ENCODE data around the gene CBX1. TPM values are rescaled to one million over a fixed set of nuclear protein-coding genes. Genes with fewer than 3 reads are reported as not detected.
"Not testable (repeated sequence)": the region's sequence is repeated elsewhere in the genome, so short reads cannot be mapped to it uniquely, and the experiment has no call there.

CBX1 gene
- total RNA-seq, 1 experiment from 2014 or later: 64.6 TPM

DNA sequence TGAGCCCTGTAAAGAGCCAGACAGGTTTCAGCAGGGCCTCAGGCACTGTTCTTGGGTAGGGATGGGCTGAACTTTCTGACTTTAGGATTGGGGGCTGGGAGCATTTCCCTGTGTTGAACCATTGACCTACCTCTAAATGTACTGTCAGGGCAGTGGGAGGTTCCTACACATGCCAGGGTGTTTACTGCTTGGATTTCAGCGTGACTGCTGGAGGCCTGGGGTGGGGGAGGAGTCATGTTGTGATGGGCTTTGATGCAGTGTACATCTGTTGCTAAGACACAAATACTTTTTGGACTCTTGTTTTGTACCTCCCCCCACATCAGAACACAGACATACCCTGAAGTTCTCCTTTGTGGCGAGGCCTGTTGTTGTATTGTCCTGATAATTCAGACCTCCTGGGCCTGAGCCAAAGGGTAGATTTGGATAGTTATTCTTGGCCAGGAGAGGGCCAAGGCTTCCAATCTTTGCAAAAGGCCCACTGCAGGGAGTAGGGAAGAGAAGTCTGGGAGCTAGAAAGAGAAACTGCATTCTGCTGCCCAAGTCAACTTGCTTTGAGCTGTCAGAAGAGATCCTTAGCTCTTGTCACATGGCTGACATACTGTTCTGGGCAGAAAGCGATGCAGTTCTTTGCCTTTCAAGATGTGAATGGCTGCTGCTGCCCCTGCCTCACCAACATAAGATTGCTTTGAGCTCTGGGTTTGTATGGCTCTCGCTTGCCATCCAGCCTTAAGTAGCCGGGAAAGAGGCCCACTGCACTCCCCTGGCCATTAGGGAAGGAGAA lies 49.4 kb downstream of the CBX1 start:
- DNase-seq (ENCODE audit: low read depth): peak; percentile 75

DNA sequence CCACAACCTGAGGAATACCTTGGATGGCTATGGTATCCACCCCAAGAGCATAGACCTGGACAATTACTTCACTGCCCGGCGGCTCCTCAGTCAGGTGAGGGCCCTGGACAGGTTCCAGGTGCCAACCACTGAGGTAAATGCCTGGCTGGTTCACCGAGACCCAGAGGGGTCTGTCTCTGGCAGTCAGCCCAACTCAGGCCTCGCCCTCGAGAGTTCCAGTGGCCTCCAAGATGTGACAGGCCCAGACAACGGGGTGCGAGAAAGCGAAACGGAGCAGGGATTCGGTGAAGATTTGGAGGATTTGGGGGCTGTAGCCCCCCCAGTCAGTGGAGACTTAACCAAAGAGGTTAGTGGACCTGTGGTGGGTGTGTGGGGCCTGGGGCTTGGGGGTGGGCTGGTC lies 50.0 kb downstream of the CBX1 start:
- no peak for DNase-seq (ENCODE audit: low read depth)

DNA sequence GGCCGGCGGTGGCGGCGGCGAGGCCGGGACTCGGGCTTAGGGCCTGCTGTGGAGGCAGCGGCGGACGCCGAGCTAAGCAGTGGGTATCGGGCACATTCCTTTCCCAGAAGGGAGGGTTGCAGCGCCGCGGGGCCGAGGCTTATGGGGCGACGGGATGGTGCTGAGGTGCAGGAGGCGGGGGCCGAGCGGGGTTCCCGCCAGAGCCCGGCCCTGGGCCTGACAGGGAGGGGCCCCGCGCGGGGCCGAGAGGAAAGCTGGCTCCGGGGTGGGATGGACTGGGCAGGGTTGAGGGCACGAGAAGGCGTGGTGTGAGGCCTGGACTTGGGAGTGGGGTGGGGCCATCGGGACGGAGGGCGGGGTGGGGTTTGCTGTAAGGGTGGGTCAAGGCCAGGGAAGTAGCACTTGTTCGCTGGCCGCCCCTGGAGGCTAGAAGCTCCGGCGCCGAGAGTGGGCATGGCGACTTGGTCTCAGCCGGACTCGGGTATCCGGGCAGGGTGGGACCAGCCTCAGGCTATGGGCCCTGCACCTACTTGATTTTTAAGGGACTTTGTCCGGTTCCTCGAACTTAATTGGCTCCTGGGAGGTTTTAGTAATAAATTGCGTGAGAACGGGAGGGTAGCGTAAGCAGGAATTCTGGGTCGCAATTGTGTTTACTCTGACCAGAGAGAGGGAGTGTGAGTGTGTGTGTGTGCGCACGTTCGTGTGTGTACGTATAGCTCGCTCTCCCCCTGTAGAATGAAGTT lies 52.7 kb downstream of the CBX1 start:
- DNase-seq (ENCODE audit: low read depth): peak; percentile 92

DNA sequence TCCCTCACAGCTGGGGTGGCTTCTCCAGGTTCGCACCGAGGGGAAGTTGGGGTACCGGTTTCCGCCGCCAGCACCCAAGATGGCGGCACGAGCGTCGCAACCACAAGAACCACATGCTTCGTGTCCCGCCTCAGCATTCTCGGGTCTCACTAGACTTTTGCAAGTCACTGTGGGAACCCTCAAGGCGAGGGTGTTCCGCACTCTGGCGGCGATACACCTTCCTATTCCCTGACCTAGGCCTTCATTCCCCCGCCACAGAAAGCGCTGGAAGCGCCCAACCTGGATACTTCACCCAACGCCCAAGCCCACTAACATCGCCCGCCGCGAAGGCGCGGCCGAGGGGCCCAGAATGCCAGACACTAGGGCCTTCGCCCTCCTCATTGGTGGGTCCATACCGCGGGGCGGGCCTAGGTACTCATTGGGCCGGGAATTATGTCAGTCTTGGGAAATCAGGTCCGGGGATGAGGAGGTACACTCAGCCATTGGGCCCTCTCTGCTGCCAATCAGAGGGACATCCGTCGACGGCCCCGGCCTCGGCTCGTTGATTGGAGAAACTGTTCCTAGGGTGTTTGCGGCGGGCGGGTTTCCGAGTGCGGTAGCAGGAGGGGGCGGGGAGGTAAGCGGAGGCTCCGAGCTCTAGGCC lies 53.4 kb downstream of the CBX1 start, which contains the start of gene NFE2L1:
Gene NFE2L1, plus strand, starts transcription at position 619 of the 643 bp plus-strand sequence. CDS start 2,760 bp downstream, outside the sequence.
- DNase-seq (ENCODE audit: low read depth): peak; percentile 99

DNA sequence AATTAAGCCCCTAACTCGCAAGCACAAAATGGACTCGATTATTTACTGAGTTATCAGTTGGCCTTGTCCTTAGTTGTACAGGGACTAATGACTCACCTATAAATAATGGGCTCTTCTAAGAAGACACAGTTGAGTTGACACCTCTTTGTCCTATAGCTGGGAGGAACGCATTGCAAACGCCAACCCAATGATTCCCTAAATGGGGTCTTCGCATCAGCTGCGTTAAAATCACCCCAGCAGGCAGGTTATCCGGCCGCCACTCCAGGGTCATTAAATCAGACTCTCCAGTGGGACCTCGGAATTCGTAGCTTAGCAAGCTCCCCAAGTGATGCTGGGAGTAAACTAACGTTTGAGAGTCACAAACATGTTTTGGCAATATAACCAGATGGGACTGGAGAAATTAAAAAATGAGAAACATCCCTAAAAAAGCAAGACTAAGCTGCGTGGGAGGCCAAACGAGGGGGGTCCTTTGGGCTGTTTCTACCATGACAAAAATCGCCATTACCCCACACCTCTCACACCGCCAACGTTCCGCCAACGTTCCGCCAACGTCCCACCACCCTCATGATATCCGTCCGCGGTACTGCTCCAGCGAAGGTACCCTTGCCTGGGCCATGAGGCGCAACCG lies 54.1 kb downstream of the CBX1 start:
- DNase-seq (ENCODE audit: low read depth): peak; percentile 22

DNA sequence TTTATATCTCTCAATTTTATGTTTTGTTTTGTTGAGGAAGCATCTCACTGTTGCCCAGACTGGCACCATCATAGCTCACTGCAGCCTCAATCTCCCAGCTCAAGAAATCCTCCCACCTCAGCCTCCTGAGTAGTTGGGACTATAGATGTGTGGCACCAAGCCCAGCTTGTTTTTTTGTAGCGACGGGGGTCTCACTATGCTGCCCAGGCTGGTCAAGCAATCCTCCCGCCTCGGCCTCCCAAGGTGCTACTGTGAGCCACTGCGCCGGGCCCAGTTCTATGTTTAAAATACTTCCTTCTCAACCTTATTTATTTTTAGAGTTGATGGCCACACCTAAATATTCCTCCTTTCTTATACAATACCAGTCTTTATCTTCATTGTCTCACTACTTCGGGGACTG lies 55.0 kb downstream of the CBX1 start:
- no peak for DNase-seq (ENCODE audit: low read depth)

DNA sequence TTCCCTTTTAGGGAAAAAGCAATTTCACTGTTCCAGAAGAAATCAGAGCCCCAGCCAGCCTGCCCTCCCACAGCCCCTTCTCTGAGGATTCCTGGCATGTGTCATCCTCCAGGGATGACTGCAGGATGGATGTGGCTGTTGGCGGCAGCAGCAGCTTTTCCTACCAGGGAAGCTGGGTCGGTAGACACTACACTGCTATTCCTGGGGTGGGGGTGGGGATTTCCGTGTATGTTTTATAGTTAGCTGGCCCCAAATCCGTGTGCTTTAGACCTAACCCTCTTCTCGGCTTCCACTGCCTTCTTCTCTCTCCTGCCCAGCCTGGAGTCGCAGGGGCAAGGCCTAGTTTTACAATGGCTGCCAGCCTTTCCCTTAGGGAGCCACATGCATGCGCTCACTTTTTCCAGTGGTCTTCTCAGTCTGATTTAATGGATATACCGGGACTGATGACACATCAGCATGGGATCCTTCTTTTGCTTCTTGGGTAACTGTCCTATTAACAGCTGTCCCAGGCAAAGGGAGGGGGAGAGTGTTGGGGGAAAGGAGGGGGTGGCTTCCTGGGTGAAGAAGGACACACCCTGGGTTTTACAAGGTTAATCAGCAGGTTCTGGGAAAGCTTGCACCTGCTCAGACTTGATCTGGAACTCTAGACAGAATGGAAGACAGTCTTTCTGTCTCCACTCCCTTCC lies 55.8 kb downstream of the CBX1 start:
- DNase-seq (ENCODE audit: low read depth): peak; percentile 50

DNA sequence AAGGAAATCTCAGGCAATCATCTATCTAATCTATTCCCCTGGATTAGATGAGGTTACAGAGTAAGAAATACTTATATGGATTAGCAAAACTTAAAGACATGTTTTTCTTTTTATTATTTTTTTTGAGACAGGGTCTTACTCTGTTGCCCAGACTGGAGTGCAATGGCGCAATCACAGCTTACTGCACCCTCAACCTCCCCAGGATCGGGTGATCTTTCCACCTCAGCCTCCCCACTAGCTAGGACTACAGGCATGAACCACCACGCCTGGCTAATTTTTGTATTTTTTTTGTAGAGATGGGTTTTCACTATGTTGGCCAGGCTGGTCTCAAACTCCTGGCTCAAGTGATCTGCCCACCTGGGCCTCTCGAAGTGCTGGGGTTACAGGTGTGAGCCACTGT lies 56.4 kb downstream of the CBX1 start:
- no peak for DNase-seq (ENCODE audit: low read depth)

DNA sequence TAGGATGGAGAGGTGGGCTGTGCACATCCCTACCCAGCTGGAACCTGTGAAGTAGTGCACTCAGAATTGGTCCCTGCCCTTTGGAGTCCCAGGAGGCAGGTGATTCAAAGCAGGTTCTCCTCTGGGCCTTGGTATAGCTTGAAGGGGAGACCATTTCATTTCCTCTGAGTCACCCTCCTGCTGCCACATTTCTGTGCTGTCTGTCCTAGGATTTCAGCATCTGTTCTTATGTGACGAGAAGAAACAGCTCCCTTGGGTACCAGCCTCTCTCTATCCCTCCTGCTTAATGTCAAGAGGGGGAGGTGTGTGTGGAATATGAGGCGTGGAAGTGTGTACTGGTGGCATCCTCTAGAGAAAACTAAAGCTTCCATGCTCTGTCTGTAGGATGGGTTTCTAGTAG lies 58.1 kb downstream of the CBX1 start:
- peak; percentile 20 for DNase-seq (ENCODE audit: low read depth)

DNA sequence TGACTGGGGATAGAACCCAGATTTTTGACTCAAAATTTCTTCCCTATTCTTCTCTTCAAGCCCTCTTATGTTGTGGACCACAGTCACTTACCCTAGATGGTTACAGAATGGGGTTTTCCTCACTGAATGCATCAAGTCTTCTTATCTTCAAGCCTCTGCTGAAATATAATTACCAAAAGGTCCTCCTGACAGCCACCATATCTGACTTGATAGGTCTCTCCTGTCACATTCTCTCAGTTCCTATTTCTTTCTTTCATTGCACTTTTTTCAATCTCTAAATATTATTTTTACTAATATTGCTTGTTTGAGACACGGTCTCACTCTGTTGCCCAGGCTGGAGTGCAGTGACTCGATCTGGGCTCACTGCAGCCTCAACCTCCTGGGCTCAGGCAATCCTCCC lies 62.6 kb downstream of the CBX1 start:
- no peak for DNase-seq (ENCODE audit: low read depth)

DNA sequence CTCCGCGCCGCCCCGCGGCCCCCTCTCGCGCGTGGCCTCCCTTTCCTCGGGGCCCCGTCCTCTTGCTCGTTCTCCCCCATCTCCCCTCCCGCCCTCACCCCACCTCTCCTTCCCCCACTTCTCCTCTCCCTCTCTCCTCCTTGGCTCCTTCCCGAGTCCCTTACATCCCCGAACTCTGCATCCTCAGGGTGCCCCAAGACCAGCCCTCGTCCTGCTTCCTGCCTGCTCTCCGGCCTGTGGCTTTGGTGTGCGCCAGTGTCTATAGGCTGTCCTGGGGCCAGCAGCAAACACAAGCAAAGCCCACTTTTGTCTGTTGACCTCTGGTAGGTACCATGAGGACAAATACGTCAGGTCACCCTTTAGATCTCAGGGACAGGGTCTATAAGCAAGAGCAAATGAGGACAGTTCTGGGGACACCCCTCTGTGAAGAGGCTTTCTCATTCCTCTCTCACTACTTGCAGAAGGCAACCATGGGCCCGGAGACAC lies 63.4 kb downstream of the CBX1 start:
- DNase-seq (ENCODE audit: low read depth): peak; percentile 18

DNA sequence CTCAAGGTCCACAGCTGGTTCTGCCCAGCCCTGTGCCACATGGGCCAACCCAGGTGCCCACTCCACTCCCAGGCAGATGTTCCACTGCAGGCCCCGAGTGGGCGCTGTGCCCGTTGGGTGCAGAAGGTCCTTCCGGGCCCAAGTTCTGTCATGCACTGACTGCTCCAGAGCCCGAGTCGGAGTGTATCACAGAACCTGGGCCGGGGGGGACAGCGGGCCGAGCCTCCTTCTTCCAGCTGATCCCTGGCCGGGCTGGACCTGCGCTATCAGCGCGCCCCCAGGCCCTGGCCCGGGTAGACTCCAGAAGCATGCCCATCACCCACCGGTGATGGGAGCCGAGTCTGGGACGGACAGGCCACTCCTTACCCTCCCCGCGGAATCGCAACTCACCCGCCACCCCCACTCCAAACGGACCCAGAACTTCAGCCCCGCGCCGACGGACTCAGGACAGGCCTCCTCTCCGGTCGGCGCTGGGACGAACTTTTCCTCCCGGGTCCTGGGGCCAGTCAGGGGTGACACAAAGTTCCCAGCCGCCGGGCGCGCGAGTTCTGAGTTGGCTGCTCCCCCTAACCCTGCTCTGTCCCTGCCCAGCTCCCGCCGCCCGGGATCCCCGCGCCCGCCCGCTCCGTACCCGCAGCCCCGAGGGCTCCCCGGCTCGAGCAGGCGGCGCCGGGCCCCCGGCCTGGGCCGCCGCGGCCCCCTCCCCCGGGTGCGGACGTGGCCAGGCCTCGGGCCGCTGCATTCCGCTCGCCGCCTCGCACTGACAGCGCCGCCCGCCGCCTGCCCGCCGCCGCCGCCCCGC lies 64.0 kb downstream of the CBX1 start, which contains the start of gene COPZ2:
Gene COPZ2, minus strand, starts transcription at position 762 of the 802 bp plus-strand sequence. Its CDS starts 20 bp downstream, at position 742.
- DNase-seq (ENCODE audit: low read depth): peak; percentile 59

DNA sequence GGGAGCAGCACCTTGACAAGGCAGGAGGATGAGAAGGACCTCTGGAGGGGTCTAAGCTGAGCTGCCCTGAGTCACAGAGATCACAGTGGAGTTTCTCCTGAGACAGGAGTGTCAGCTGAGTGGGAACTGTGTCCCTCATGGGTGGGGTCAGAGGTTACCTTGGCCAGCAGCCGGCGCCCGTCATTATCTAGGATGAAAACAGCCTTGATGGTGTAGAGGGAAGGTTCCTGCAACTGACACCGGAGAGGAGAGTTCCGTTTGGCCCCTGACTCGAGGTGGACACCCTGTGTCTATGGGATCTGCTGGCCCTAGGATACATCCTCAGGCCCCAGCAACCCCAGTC lies 64.6 kb downstream of the CBX1 start:
- DNase-seq (ENCODE audit: low read depth): no peak

DNA sequence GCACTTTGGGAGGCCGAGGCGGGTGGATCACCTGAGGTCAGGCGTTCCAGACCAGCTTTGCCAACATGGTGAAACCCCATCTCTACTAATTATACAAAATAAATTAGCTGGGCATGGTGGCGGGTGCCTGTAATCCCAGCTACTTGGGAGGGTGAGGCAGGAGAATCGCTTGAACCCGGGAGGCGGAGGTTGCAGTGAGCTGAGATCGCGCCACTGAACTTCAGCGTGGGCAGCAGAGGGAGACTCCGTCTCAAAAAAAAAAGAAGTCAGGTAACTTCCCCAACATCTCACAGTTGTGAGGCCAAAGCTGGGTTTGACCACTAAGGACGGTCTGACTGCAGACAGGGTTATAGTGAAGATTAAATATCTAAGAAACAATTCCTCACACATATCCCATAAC lies 66.5 kb downstream of the CBX1 start:
- DNase-seq (ENCODE audit: low read depth): not testable (repeated sequence)

DNA sequence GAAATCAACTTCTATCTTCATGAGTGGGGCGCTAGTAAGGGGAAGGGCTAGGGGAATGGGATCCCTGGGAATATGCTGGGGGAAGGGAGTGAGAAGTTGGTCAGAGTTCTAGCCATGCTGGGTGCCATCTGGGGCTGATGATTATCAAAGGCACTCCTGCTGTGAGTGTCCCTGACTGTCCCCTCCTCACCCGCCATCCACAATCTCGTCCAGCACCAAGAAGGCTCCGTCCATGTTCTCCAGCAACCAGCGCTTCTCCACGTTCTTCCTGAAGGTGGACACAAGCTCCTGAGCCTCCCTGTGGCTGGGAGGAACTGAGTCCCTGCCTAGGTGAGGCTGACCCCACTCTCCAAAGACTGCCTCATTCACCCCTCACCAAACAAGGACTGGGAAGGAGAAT lies 69.3 kb downstream of the CBX1 start:
- DNase-seq (ENCODE audit: low read depth): no peak

DNA sequence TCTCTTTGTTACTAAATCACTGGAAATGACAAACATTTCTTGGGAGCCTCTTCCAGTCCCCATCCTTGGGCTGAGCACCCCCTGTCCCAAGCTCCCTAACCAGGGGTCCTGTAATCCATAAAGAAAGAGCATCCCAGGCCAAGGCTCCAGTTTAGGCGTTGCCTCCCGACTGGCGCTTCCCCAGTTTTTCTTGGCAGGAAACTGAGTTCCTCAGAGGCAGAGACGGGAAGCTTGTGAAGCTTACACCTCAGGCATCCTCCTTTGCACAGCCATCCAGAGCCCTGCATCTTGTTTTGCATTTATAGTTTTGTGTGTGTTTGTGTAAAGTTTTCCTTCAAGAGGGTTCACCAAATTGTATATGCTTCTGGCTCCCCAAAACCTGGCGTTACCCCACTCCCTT lies 70.7 kb downstream of the CBX1 start:
- DNase-seq (ENCODE audit: low read depth): no peak

DNA sequence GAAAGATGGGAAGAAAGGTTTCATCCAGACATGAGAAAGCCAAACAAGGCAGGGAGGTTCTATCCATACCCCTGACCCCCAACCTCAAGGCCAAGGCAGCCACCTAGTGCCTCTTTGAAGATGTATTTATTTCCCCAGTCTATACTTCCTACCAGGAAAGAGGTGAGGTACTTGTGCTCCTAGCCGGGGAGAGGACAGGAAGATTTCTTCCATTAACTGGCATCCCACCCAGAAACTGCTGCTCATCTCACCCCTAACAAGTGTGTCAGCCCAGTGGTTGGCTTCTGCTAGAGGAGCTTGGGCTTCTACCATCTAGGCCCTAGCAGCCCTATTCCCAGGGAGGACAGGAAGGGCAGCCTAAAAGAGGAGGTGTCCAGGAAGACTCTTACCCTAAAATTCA lies 72.5 kb downstream of the CBX1 start:
- no peak for DNase-seq (ENCODE audit: low read depth)

DNA sequence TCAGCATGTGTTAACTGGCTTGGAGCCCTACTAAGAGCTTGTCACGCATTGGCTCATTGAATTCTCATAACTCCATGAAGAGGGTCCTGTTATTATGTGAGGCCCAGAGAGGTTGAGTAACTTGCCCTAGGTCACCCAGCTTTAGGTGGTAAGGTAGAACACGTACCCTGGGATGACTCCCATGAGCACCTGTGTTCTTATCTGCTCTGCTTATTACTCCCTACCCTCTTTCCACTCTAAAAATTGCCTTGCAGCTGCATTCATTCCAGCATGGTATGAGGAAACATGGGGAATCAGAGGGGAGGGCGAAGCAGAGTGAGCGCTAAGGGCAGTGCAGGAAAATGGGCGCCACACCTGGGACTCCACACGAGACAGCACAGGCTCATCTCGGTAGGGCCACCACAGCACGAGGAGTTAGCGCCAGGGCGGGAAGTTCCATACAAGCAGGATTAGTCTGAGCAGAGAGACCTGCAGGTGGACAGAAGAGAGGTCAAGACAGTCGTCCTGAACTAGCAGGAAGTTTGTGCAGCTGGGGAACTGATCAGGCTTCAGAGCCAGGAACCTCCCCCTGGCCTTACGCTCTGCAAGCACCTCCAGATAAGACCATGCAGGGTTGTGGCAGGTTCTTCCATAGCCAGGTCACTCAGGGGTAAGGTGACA lies 73.8 kb downstream of the CBX1 start:
- no peak for DNase-seq (ENCODE audit: low read depth)

DNA sequence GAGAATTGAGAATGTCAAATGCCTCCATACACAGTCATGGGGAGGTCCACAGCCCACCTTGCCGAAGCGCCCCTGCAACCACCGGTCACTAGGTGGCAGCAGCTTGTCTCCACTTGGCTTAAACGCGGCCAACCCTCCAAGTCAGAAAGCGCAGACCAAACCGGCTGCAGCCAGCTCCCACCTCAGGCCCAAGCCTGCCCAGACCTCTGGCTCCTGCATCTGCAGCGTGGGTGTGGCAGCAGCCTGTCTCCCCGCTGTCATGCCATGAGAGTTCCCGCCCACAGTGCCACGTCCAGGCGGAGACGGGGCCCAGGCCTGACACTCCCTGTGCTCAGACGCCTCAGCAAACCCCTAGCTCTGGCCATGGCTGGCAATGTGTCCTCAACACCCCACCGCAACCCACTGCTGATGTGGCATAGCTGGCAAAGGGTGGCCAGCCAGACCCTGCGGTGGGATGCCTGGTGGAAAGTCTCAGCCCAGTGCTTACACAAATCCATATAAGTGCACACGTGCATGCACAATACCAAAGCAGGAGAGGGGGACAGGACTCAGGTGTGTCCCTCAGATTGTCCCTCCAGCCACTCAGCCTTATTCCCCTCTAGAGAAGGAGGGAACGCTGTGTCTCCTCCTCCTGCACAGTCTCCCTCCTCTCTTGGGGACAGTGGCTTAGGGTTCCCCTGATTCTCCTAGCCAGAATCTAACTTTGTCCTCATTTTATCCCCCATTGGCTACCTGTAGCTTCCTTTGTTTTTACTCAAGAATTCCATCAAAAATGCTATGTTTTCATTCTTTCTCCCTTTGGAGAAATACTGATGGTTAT lies 74.6 kb downstream of the CBX1 start:
- DNase-seq (ENCODE audit: low read depth): peak; percentile 86

Data from RPMI7951 (cell line).